Liver (tissue), 9 donors: ENCODE results near the gene FGR. TPM values are rescaled to one million over a fixed set of nuclear protein-coding genes. Genes with fewer than 3 reads are reported as not detected.

Experiments
- DNase-seq: peaks from one replicate; pipeline ENCODE4 v3.0.0-alpha.2; 2017; ENCODE audit warnings: low spot score
- H3K27ac ChIP-seq, 2 donors: one replicate each; pipeline ENCODE4 v1.7.0; 2013; ENCODE audit warnings: inconsistent platforms in 2 of 2, low read length in 2 of 2, control low read depth in 1 of 2, low read depth in 1 of 2, mild to moderate bottlenecking in 1 of 2
- H3K27me3 ChIP-seq, 4 donors: one replicate each; pipeline versions ENCODE4 v1.6.1 to v1.7.0; 2013; ENCODE audit warnings: low read length in 3 of 4, inconsistent platforms in 1 of 4, mild to moderate bottlenecking in 1 of 4, moderate library complexity in 1 of 4; ENCODE audit not compliant: control insufficient read depth in 4 of 4, insufficient read depth in 4 of 4
- H3K36me3 ChIP-seq, 4 donors: one replicate each; pipeline versions ENCODE4 v1.6.1 to v1.7.0; 2013; ENCODE audit warnings: low read length in 3 of 4, mild to moderate bottlenecking in 3 of 4, low read depth in 1 of 4, moderate library complexity in 1 of 4; ENCODE audit not compliant: control insufficient read depth in 4 of 4, insufficient read depth in 3 of 4
- H3K4me1 ChIP-seq, 4 donors: one replicate each; pipeline versions ENCODE4 v1.6.1 to v1.7.0; 2013; ENCODE audit warnings: low read length in 3 of 4, mild to moderate bottlenecking in 3 of 4, moderate library complexity in 1 of 4; ENCODE audit not compliant: control insufficient read depth in 4 of 4, insufficient read depth in 4 of 4
- H3K4me3 ChIP-seq, 3 donors: one replicate each; pipeline versions ENCODE4 v1.6.1 to v1.7.0; 2013; ENCODE audit warnings: low read length in 3 of 3, control low read depth in 1 of 3, low read depth in 1 of 3, mild to moderate bottlenecking in 1 of 3
- H3K9ac ChIP-seq, 2 donors: one replicate each; pipeline ENCODE4 v1.7.0; 2013; ENCODE audit warnings: low read length in 2 of 2, mild to moderate bottlenecking in 2 of 2, moderate library complexity in 2 of 2, control low read depth in 1 of 2, low read depth in 1 of 2
- H3K9me3 ChIP-seq, 4 donors: one replicate each; pipeline versions ENCODE4 v1.6.1 to v1.7.0; 2013; ENCODE audit warnings: low read length in 3 of 4; ENCODE audit not compliant: control insufficient read depth in 4 of 4
- ATF3 ChIP-seq: IDR thresholded peaks from 2 replicates; pipeline ENCODE4 v1.6.1; 2016; ENCODE audit warnings: antibody characterized with exemption
- EGR1 ChIP-seq, 2 donors: IDR thresholded peaks; 2 replicates each; pipeline ENCODE4 v1.6.1; 2016 to 2018; ENCODE audit warnings: antibody characterized with exemption in 2 of 2, low read depth in 2 of 2
- FOXA2 ChIP-seq: IDR thresholded peaks from 2 replicates; pipeline ENCODE4 v1.6.1; 2016; ENCODE audit warnings: antibody characterized with exemption
- GABPA ChIP-seq, 2 donors: IDR thresholded peaks in 1 of 2; conservative IDR thresholded peaks in 1 of 2; 2 replicates each; pipeline ENCODE4 v1.6.1; 2016; ENCODE audit warnings: antibody characterized with exemption in 2 of 2, mild to moderate bottlenecking in 1 of 2, moderate library complexity in 1 of 2
- HNF4G ChIP-seq: IDR thresholded peaks from 2 replicates; pipeline ENCODE4 v1.6.1; 2016; ENCODE audit warnings: antibody characterized with exemption
- JUND ChIP-seq, 2 donors: IDR thresholded peaks; 2 replicates each; pipeline ENCODE4 v1.6.1; 2016; ENCODE audit warnings: antibody characterized with exemption in 2 of 2
- MAX ChIP-seq: IDR thresholded peaks from 2 replicates; pipeline ENCODE4 v1.6.1; 2016; ENCODE audit warnings: antibody characterized with exemption
- NR2F2 ChIP-seq: IDR thresholded peaks from 2 replicates; pipeline ENCODE4 v1.6.1; 2016; ENCODE audit warnings: antibody characterized with exemption
- RAD21 ChIP-seq, 2 donors: IDR thresholded peaks; 2 replicates each; pipeline ENCODE4 v1.6.1; 2016; ENCODE audit warnings: antibody characterized with exemption in 2 of 2, mild to moderate bottlenecking in 2 of 2
- REST ChIP-seq: IDR thresholded peaks from 2 replicates; pipeline ENCODE4 v1.6.1; 2016; ENCODE audit warnings: antibody characterized with exemption, mild to moderate bottlenecking
- RXRA ChIP-seq, 2 donors: IDR thresholded peaks; 2 replicates each; pipeline ENCODE4 v1.6.1; 2017 to 2018; ENCODE audit warnings: antibody characterized with exemption in 2 of 2, mild to moderate bottlenecking in 1 of 2
- SP1 ChIP-seq: IDR thresholded peaks from 2 replicates; pipeline ENCODE4 v1.6.1; 2018; ENCODE audit warnings: antibody characterized with exemption, mild to moderate bottlenecking
- YY1 ChIP-seq: IDR thresholded peaks from 2 replicates; pipeline ENCODE4 v1.6.1; 2016; ENCODE audit warnings: antibody characterized with exemption, mild to moderate bottlenecking
- ZBTB33 ChIP-seq: IDR thresholded peaks from 2 replicates; pipeline ENCODE4 v1.6.1; 2016; ENCODE audit warnings: antibody characterized with exemption
- WGBS: extraction: QIAGEN DNeasy Blood & Tissue Kit; methylation state at CpG from one replicate; pipeline ENCODE4 v1.1.7; 2013; 5-methylcytosine and 5-hydroxymethylcytosine counted together
- polyA plus RNA-seq, 2 donors: library from polyadenylated mRNA; stranded (reverse) in 1 of 2; unstranded in 1 of 2; fragments of 200-250 nt in 1 of 2; fragments of >200 nt in 1 of 2; fragmentation: Nextera tagmentation in 1 of 2; extraction: Ambion mirVana in 1 of 2; gene quantifications; one replicate each; pipeline versions ENCODE4 v1.2.1 to v1.2.3, GENCODE V29; 2013 to 2015
- total RNA-seq, 2 donors: library from RNA; depleted of rRNA; stranded (reverse); fragments of >200 nt; gene quantifications; one replicate each; pipeline ENCODE4 v1.2.3, GENCODE V29; 2014
- donor health status: healthy.
- donor health status: healthy.
- donor health status: healthy.
- donor health status: healthy.
- donor health status: healthy.

FGR gene
- total and polyA plus RNA-seq, 4 donors = 2.8 to 20.2 (median 6.2) TPM

- no peak for TF ChIP-seq SP1
These were observed 38.0 kb downstream of the FGR start (continued) for GRCh38 chr1:27596986-27597385.

- TF ChIP-seq JUND (IDR thresholded peaks at IDR 0.05) = no peak
- TF ChIP-seq RAD21 (IDR thresholded peaks at IDR 0.05) = no peak
- no peak for TF ChIP-seq FOXA2
- no peak for TF ChIP-seq YY1
- no peak for DNase-seq
- no peak overlapping the region for H3K27ac ChIP-seq
- H3K36me3 ChIP-seq = peaks cover 0 to 2% (median 0%) of the 10 kb centered on the region in 4 donors
- no peaks in the 10 kb centered on the region for H3K27me3 ChIP-seq
- H3K9ac ChIP-seq = no peak overlapping the region
- no peaks in the 10 kb centered on the region for H3K9me3 ChIP-seq
- WGBS = 74% methylated on average over 9 of the region's 9 CpGs
- H3K4me1 ChIP-seq = peaks cover 6 to 49% (median 18%) of the 10 kb centered on the region in 4 donors
- no peak overlapping the region for H3K4me3 ChIP-seq
These were observed 38.7 kb downstream of the FGR start for GRCh38 chr1:27596261-27596660.

- Histone ChIP-seq H3K27ac (no peak overlapping the region), H3K27me3 (no peaks in the 10 kb centered on the region), H3K4me1 (peaks cover 3 to 47% (median 15%) of the 10 kb centered on the region in 4 donors), H3K9me3 (no peaks in the 10 kb centered on the region), H3K4me3 (no peak overlapping the region), H3K9ac (no peak overlapping the region), H3K36me3 (peaks cover 0 to 2% (median 0%) of the 10 kb centered on the region in 4 donors)
- WGBS = 83% methylated on average over 5 of the region's 5 CpGs
- TF ChIP-seq YY1 (no peak), MAX (no peak), ZBTB33 (no peak), RAD21 (IDR thresholded peaks at IDR 0.05) (no peak), NR2F2 (no peak)
- no peak for DNase-seq
These were observed 39.4 kb downstream of the FGR start for GRCh38 chr1:27595597-27595996.

GRCh38 chr1:27594564-27595510 lies 40.1 kb downstream of the FGR start:
- no peaks in the 10 kb centered on the region for H3K9me3 ChIP-seq
- no peak for TF ChIP-seq REST
- no peak for TF ChIP-seq YY1
- TF ChIP-seq RXRA (IDR thresholded peaks at IDR 0.05) = no peak
- TF ChIP-seq HNF4G = no peak
- no peak for TF ChIP-seq ATF3
- TF ChIP-seq GABPA (IDR thresholded peaks at IDR 0.05 in 1 of 2, conservative IDR thresholded peaks at IDR 0.05 in 1 of 2) = no peak
- no peak for TF ChIP-seq EGR1 (IDR thresholded peaks at IDR 0.05; ENCODE audit: low read depth in 2 of 2)
- no peak for TF ChIP-seq FOXA2
- no peak for TF ChIP-seq ZBTB33
- no peak for TF ChIP-seq NR2F2
- H3K36me3 ChIP-seq = no peaks in the 10 kb centered on the region
- no peak for DNase-seq
- H3K27me3 ChIP-seq = no peaks in the 10 kb centered on the region
- 86% methylated on average over 17 of the region's 17 CpGs for WGBS
- peaks cover 3 to 45% (median 10%) of the 10 kb centered on the region in 4 donors for H3K4me1 ChIP-seq
- H3K9ac ChIP-seq = no peak overlapping the region
- H3K4me3 ChIP-seq = no peak overlapping the region
- no peak overlapping the region for H3K27ac ChIP-seq
